GM23248 (cell line): Measurements from ENCODE around the gene DLG2.

Source experiments
- EZH2 ChIP-seq: fragments of 200-600 bp; sonication (generic); IDR thresholded peaks from 2 replicates; pipeline ENCODE4 v1.6.1; 2018; ENCODE audit warnings: antibody characterized with exemption, mild to moderate bottlenecking; ENCODE audit not compliant: insufficient read depth, poor library complexity, severe bottlenecking
- EZH2phosphoT487 ChIP-seq: fragments of 200-600 bp; sonication (generic); IDR thresholded peaks from 2 replicates; pipeline ENCODE4 v1.6.1; 2018; ENCODE audit warnings: antibody characterized with exemption, moderate library complexity, mild to moderate bottlenecking, low read depth; ENCODE audit not compliant: insufficient read depth

- no peak for TF ChIP-seq EZH2phosphoT487
- TF ChIP-seq EZH2 = no peak
Measured at GRCh38 chr11:83734120-83734519, 1893.0 kb downstream of the DLG2 start.
